Nephron progenitor cell (in vitro differentiated cells): Measurements from ENCODE around the gene EPC2.

Source experiments
- DNase-seq: peaks from one replicate; pipeline ENCODE4 v3.0.0; 2021
- H3K27ac Mint-ChIP-seq: 2 replicates; pipeline ENCODE4 v1.8.0; 2021; ENCODE audit warnings: mild to moderate bottlenecking, moderate library complexity, mixed read lengths
- H3K27me3 Mint-ChIP-seq: 2 replicates; pipeline ENCODE4 v1.8.0; 2021; ENCODE audit warnings: mild to moderate bottlenecking, low read depth, mixed read lengths; ENCODE audit not compliant: poor library complexity
- H3K36me3 Mint-ChIP-seq: 2 replicates; pipeline ENCODE4 v1.8.0; 2021; ENCODE audit warnings: low read depth, mixed read lengths
- H3K4me1 Mint-ChIP-seq: 2 replicates; pipeline ENCODE4 v1.8.0; 2021; ENCODE audit warnings: mixed read lengths
- H3K4me3 Mint-ChIP-seq: 2 replicates; pipeline ENCODE4 v1.8.0; 2021; ENCODE audit warnings: mild to moderate bottlenecking, moderate library complexity, mixed read lengths
- H3K9me3 Mint-ChIP-seq: 2 replicates; pipeline ENCODE4 v1.8.0; 2021; ENCODE audit warnings: mild to moderate bottlenecking, moderate library complexity, mixed read lengths
- CTCF ChIP-seq: fragments of 200-600 bp; sonication (generic); IDR thresholded peaks from 2 replicates; pipeline ENCODE4 v1.5.0; 2021; ENCODE audit warnings: antibody characterized with exemption

Gene EPC2

GRCh38 chr2:148615381-148615841 is 29.1 kb upstream of the EPC2 start:
- Mint-ChIP-seq H3K36me3 (no peaks in the 10 kb centered on the region), H3K9me3 (no peaks in the 10 kb centered on the region), H3K4me1 (peaks cover 50% of the 10 kb centered on the region), H3K27me3 (peaks cover 3% of the 10 kb centered on the region), H3K27ac (peak overlapping the region; percentile 32), H3K4me3 (no peak overlapping the region)
- no peak for DNase-seq
- TF ChIP-seq CTCF = no peak

- H3K4me3 Mint-ChIP-seq = no peak overlapping the region
- peaks cover 3% of the 10 kb centered on the region for H3K27me3 Mint-ChIP-seq
- H3K4me1 Mint-ChIP-seq = peaks cover 50% of the 10 kb centered on the region
- no peaks in the 10 kb centered on the region for H3K36me3 Mint-ChIP-seq
- no peak for DNase-seq
- H3K9me3 Mint-ChIP-seq = no peaks in the 10 kb centered on the region
- no peak overlapping the region for H3K27ac Mint-ChIP-seq
- no peak for TF ChIP-seq CTCF
Observed at GRCh38 chr2:148616662-148617061, 27.9 kb upstream of the EPC2 start.

- no peak for TF ChIP-seq CTCF
- H3K4me3 Mint-ChIP-seq = no peak overlapping the region
- peaks cover under 1% of the 10 kb centered on the region for H3K27me3 Mint-ChIP-seq
- H3K36me3 Mint-ChIP-seq = no peaks in the 10 kb centered on the region
- no peak for DNase-seq
- no peaks in the 10 kb centered on the region for H3K9me3 Mint-ChIP-seq
- H3K4me1 Mint-ChIP-seq = peaks cover 50% of the 10 kb centered on the region
- H3K27ac Mint-ChIP-seq = no peak overlapping the region
Observed at GRCh38 chr2:148617219-148617618, 27.3 kb upstream of the EPC2 start.

GRCh38 chr2:148619560-148620195 is 24.9 kb upstream of the EPC2 start:
- H3K27ac Mint-ChIP-seq = no peak overlapping the region
- TF ChIP-seq CTCF = no peak
- H3K36me3 Mint-ChIP-seq = no peaks in the 10 kb centered on the region
- H3K4me1 Mint-ChIP-seq = peaks cover 50% of the 10 kb centered on the region
- H3K9me3 Mint-ChIP-seq = no peaks in the 10 kb centered on the region
- no peak overlapping the region for H3K4me3 Mint-ChIP-seq
- DNase-seq = no peak
- H3K27me3 Mint-ChIP-seq = peaks cover 3% of the 10 kb centered on the region

- DNase-seq = no peak
- Mint-ChIP-seq H3K27ac (no peak overlapping the region), H3K36me3 (no peaks in the 10 kb centered on the region), H3K27me3 (peaks cover 17% of the 10 kb centered on the region), H3K4me1 (peaks cover 23% of the 10 kb centered on the region), H3K4me3 (no peak overlapping the region), H3K9me3 (no peaks in the 10 kb centered on the region)
- no peak for TF ChIP-seq CTCF
Observed at GRCh38 chr2:148622366-148622765, 22.2 kb upstream of the EPC2 start.

GRCh38 chr2:148623086-148623485 is 21.5 kb upstream of the EPC2 start:
- Mint-ChIP-seq H3K27ac (no peak overlapping the region), H3K4me3 (no peak overlapping the region), H3K27me3 (peaks cover 17% of the 10 kb centered on the region), H3K4me1 (peaks cover 19% of the 10 kb centered on the region), H3K9me3 (no peaks in the 10 kb centered on the region), H3K36me3 (no peaks in the 10 kb centered on the region)
- DNase-seq = no peak
- no peak for TF ChIP-seq CTCF
